ENCODE results near the gene SERINC3. TPM values are rescaled to one million over a fixed set of nuclear protein-coding genes. Genes with fewer than 3 reads are reported as not detected.

Gene SERINC3
- total and polyA plus RNA-seq, 10 of the 15 experiments (the other 5 are each of a cell fraction or from before 2014, with no cell fraction given): 24.5 to 96.8 (median 38.8) TPM

DNA sequence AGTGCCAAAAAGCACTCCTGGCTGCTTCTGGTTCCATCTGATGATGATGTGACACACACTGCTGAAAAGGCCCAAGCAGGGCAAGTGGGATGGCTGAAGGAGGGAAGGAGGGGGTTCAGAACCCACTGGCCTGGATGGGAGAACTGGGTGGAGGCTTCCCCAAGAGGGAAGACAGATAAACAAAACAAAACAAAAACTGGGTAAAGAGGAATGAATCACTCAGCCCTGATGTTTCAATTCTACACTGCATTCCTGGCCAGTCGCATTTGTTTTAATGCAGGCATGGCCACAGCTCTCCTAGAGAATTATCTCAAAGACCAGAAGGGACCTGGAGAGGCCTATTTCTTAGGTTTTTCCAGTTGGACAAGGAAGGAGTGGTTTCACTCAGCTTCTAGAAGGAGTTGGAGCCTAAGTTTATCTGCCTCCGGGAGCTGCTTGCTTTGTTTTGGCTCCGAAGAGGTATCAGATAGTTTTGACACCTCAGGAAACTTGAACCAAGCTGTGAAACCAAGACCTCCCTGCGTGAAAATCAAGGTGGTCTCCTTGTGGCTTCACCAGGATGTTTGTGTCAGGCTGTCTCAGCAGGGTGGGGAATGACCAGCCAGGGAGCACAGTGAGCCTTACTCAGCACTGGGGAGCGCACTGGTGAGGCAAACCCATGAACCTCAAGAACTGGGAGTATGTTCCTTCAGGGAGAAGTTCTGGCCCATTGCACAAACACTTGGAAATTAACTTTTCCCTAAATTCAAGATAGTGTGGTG, 30.1 kb downstream of the SERINC3 start:
- no peaks in the 10 kb centered on the region for H4K20me1 ChIP-seq (ENCODE audit: control insufficient read depth, insufficient read depth)
- H3K79me2 ChIP-seq (ENCODE audit: control insufficient read depth, insufficient read depth, low read length): no peaks in the 10 kb centered on the region
- ChIA-PET SMC1A (ENCODE audit: uncharacterized antibody, unreplicated experiment) (interaction anchor here (1.0 to 1.2 kb wide), 3 partner anchors 12 to 119 kb away, joined by 3 read pairs; no protein-coding TSS in a partner anchor), RAD21 (ENCODE audit: unreplicated experiment) (interaction anchor here (1.8 kb wide), 1 partner anchor 84 kb away, joined by 4 read pairs; no protein-coding TSS in a partner anchor), CTCF (interaction anchor here (0.7 to 1.3 kb wide), 5 partner anchors 12 to 192 kb away, joined by 3 to 4 read pairs (median 3); no protein-coding TSS in a partner anchor), POLR2A (no interaction called here)
- peaks cover 32% of the 10 kb centered on the region for H3K4me1 ChIP-seq (ENCODE audit: control insufficient read depth, insufficient read depth, low read length)
- H3K27ac ChIP-seq (ENCODE audit: control insufficient read depth, insufficient read depth): peak overlapping the region; percentile 47
- intact Hi-C loops (cut with micrococcal nuclease; ENCODE audit: unreplicated experiment) (no loop called here), in situ Hi-C loops (cut with MboI) (no loop called here)
- no peaks in the 10 kb centered on the region for H3K27me3 ChIP-seq (replicated peaks in 1 of 2; ENCODE audit: control insufficient read depth in 2 of 2, insufficient read depth in 2 of 2, low read length in 1 of 2)
- H3K36me3 ChIP-seq (ENCODE audit: control insufficient read depth in 2 of 2, insufficient read depth in 2 of 2, low read length in 1 of 2): peaks cover 7 to 31% of the 10 kb centered on the region in 2 experiments; a peak in 3 of 4 replicates
- no peaks in the 10 kb centered on the region for H3K9me3 ChIP-seq (replicated peaks; ENCODE audit: control insufficient read depth, insufficient read depth, low read length)
- WGBS (ENCODE audit: insufficient coverage, insufficient replicate concordance, low lambda C conversion rate, missing lambda C conversion rate): 87% methylated on average over 5 of the region's 5 CpGs
- no peak overlapping the region for H2AFZ ChIP-seq (ENCODE audit: control insufficient read depth, low read depth, low read length)
- FAIRE-seq: no peak
- no peak for ATAC-seq
- H3K4me2 ChIP-seq (ENCODE audit: control insufficient read depth, insufficient read depth): no peak overlapping the region
- no peak overlapping the region for H3K9ac ChIP-seq (ENCODE audit: control insufficient read depth, insufficient read depth, low read length)
- no peak for DNase-seq (ENCODE audit: low read depth, low spot score)
- no peak overlapping the region for H3K4me3 ChIP-seq
- BruUV-seq (replicated peaks): TSS peak; percentile 31
- TF ChIP-seq PAX5 (IDR thresholded peaks at IDR 0.05; ENCODE audit: borderline replicate concordance, low read depth, low read length): no peak
- TF ChIP-seq, protein P1, sequence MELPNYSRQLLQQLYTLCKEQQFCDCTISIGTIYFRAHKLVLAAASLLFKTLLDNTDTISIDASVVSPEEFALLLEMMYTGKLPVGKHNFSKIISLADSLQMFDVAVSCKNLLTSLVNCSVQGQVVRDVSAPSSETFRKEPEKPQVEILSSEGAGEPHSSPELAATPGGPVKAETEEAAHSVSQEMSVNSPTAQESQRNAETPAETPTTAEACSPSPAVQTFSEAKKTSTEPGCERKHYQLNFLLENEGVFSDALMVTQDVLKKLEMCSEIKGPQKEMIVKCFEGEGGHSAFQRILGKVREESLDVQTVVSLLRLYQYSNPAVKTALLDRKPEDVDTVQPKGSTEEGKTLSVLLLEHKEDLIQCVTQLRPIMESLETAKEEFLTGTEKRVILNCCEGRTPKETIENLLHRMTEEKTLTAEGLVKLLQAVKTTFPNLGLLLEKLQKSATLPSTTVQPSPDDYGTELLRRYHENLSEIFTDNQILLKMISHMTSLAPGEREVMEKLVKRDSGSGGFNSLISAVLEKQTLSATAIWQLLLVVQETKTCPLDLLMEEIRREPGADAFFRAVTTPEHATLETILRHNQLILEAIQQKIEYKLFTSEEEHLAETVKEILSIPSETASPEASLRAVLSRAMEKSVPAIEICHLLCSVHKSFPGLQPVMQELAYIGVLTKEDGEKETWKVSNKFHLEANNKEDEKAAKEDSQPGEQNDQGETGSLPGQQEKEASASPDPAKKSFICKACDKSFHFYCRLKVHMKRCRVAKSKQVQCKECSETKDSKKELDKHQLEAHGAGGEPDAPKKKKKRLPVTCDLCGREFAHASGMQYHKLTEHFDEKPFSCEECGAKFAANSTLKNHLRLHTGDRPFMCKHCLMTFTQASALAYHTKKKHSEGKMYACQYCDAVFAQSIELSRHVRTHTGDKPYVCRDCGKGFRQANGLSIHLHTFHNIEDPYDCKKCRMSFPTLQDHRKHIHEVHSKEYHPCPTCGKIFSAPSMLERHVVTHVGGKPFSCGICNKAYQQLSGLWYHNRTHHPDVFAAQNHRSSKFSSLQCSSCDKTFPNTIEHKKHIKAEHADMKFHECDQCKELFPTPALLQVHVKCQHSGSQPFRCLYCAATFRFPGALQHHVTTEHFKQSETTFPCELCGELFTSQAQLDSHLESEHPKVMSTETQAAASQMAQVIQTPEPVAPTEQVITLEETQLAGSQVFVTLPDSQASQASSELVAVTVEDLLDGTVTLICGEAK (IDR thresholded peaks at IDR 0.05; ENCODE audit: borderline replicate concordance): no peak
